K562 (cell line): ENCODE data around the gene CAPS. TPM values are rescaled to one million over a fixed set of nuclear protein-coding genes. Genes with fewer than 3 reads are reported as not detected.

Source experiments
- ZNF384 ChIP-seq: IDR thresholded peaks from 2 replicates; pipeline ENCODE4 v1.6.1; 2012; ENCODE audit warnings: low read depth, low read length, improper control_type of control experiment
- ZNF512 ChIP-seq: IDR thresholded peaks from 2 replicates; pipeline ENCODE4 v1.6.1; 2016; ENCODE audit warnings: missing genetic modification characterization, missing compliant biosample characterization
- ZNF561 ChIP-seq: fragments of 450-650 bp; formaldehyde crosslinking; conservative IDR thresholded peaks from 2 replicates; pipeline ENCODE4 v1.4.0; 2020; ENCODE audit warnings: mild to moderate bottlenecking, moderate library complexity
- ZNF583 ChIP-seq: fragments of 250-450 bp; sonication (Bioruptor Pico); IDR thresholded peaks from 2 replicates; pipeline ENCODE4 v1.4.0; 2020
- ZNF740 ChIP-seq, 3 experiments: fragments of 200-800 bp in 1 of 3; sonication (Bioruptor generic) in 1 of 3; sonication (generic) in 1 of 3; formaldehyde crosslinking in 1 of 3; IDR thresholded peaks; 2 replicates each; pipeline versions ENCODE4 v1.6.1 to v1.8.0; 2016 to 2022; ENCODE audit warnings: mild to moderate bottlenecking in 2 of 3, missing compliant biosample characterization in 2 of 3, missing genetic modification characterization in 2 of 3, missing genetic modification reagents in 1 of 3
- polyA plus RNA-seq, 8 experiments: library from polyadenylated mRNA; depleted of rRNA in 4 of 8; stranded (reverse) in 5 of 8; unstranded in 3 of 8; fragments of >200 nt; fragmentation: Nextera tagmentation in 2 of 8; fragmentation: Illumina TruSeq in 1 of 8; extraction: Ambion mirVana in 2 of 8; extraction: Trizol in 1 of 8; gene quantifications; 2 replicates each; pipeline versions ENCODE4 v1.2.1 to v1.2.3, GENCODE V29; 2011 to 2014; ENCODE audit warnings: inconsistent platforms in 1 of 8, missing spikeins in 1 of 8
- total RNA-seq, 7 experiments: library from RNA; depleted of rRNA in 6 of 7; stranded (reverse); fragments of >200 nt in 6 of 7; fragmentation: Illumina TruSeq in 2 of 7; extraction: Trizol in 2 of 7; gene quantifications; 2 replicates each; pipeline versions ENCODE4 v1.2.1 to v1.2.3, GENCODE V29; 2011 to 2021; ENCODE audit warnings: low replicate concordance in 1 of 7
- TF ChIP-seq, protein P1 (sequence below): fragments of 450-650 bp; IDR thresholded peaks from 2 replicates; pipeline ENCODE4 v1.7.1; 2018; ENCODE audit warnings: mild to moderate bottlenecking, low read depth; ENCODE audit not compliant: partially characterized antibody
- TF ChIP-seq, protein P2 (sequence below): fragments of 450-650 bp; formaldehyde crosslinking; IDR thresholded peaks from 2 replicates; pipeline ENCODE4 v1.4.0; 2020; ENCODE audit warnings: mild to moderate bottlenecking, moderate library complexity

CAPS gene
- total and polyA plus RNA-seq, 9 of the 15 experiments (the other 6 are each of a cell fraction or from before 2014, with no cell fraction given): 0.15 to 4.0 (median 0.91) TPM

DNA sequence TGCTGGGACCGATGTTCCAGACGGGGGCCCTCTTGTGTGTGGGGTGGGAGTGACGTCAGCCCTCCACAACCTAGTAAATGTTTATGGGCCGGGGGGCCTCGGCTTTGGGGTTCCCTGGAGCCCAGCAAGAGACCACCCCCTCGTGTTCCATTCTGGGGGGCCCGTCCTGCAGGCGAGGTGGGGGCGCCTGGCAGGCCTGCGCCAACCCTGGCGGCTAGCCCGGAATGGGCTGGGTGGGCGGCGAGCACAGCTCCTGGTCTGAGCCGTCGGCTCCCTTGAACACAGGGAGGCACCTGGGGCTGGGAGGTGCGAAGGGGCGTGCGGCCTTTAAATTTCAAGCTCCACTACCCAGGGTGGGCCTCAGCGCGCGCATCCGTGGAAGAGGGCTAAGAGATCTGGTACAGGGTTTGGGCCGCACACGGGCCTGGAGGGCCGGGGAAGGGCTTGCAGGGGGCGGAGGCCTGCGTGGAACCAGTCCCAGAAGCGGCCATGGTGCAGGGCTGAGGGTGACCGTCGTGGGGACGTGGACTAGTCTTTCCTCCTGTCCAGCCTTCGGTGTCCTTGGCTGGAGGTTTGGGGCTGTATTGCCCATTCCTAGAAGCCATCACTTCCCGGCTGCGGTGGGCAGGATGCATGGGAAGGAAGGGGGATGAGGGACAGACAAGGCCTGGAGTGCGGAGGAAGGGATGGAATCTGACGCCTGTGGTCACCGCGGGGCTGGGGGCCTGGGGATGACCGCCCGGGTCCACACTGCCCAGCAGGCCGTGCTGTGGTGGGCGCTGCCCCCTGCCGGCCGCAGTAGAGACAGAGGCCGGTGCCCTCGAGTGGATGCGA, 21.9 kb upstream of the CAPS start (continued):
- TF ChIP-seq, protein P1, sequence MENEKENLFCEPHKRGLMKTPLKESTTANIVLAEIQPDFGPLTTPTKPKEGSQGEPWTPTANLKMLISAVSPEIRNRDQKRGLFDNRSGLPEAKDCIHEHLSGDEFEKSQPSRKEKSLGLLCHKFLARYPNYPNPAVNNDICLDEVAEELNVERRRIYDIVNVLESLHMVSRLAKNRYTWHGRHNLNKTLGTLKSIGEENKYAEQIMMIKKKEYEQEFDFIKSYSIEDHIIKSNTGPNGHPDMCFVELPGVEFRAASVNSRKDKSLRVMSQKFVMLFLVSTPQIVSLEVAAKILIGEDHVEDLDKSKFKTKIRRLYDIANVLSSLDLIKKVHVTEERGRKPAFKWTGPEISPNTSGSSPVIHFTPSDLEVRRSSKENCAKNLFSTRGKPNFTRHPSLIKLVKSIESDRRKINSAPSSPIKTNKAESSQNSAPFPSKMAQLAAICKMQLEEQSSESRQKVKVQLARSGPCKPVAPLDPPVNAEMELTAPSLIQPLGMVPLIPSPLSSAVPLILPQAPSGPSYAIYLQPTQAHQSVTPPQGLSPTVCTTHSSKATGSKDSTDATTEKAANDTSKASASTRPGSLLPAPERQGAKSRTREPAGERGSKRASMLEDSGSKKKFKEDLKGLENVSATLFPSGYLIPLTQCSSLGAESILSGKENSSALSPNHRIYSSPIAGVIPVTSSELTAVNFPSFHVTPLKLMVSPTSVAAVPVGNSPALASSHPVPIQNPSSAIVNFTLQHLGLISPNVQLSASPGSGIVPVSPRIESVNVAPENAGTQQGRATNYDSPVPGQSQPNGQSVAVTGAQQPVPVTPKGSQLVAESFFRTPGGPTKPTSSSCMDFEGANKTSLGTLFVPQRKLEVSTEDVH: peak; percentile 59
- no peak for TF ChIP-seq ZNF384
- TF ChIP-seq ZNF512 (tag): no peak
- no peak for TF ChIP-seq ZNF740 (CRISPR knock-in tag; IDR thresholded peaks at IDR 0.05)
- TF ChIP-seq ZNF740 (tag; IDR thresholded peaks at IDR 0.05): no peak
- TF ChIP-seq ZNF561: no peak
- TF ChIP-seq, protein P2, sequence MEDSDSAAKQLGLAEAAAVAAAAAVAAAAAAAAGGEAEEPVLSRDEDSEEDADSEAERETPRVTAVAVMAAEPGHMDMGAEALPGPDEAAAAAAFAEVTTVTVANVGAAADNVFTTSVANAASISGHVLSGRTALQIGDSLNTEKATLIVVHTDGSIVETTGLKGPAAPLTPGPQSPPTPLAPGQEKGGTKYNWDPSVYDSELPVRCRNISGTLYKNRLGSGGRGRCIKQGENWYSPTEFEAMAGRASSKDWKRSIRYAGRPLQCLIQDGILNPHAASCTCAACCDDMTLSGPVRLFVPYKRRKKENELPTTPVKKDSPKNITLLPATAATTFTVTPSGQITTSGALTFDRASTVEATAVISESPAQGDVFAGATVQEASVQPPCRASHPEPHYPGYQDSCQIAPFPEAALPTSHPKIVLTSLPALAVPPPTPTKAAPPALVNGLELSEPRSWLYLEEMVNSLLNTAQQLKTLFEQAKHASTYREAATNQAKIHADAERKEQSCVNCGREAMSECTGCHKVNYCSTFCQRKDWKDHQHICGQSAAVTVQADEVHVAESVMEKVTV (CRISPR knock-in tag): 0 out of 2 replicates have a peak, but pooled peaks have one; percentile 23
- TF ChIP-seq ZNF583 (CRISPR knock-in tag): no peak
